ENCODE data around the gene MYLK4. TPM values are rescaled to one million over a fixed set of nuclear protein-coding genes. Genes with fewer than 3 reads are reported as not detected.

MYLK4 gene
- polyA plus RNA-seq, 3 donors: 0.04 to 0.45 (median 0.08) TPM

DNA sequence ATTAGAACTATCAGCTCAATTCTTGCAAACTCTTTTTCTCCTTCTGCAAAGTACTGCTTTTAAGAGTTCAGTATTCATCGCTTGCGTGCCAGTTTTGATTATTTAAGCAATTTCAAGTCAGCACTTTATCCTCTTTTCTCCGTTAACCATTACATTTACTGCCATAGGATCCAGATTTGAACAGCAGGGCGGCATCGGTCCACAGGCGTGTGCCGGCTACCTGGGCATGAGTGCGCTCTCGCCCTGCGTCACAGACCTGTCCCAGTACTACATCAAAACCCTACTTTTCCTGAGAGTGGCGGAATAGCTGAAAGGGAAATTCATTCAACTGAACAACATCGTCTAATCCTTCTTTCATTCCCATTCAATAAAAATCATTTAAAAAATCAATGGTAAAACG lies 53.4 kb downstream of the MYLK4 start:
- Histone ChIP-seq H3K27me3 (ENCODE audit: control insufficient read depth in 2 of 2, insufficient read depth in 2 of 2, low read length in 2 of 2) (no peaks in the 10 kb centered on the region), H2AFZ (ENCODE audit: insufficient read depth, low read depth, low read length, poor library complexity, severe bottlenecking) (no peak overlapping the region), H3K4me3 (replicated peaks in 1 of 3; ENCODE audit: low read depth in 2 of 3, low read length in 3 of 3) (no peak overlapping the region), H3K79me2 (ENCODE audit: insufficient read depth, low read length) (no peaks in the 10 kb centered on the region), H3K9ac (ENCODE audit: insufficient read depth, low read length, poor library complexity, severe bottlenecking) (no peak overlapping the region), H4K20me1 (ENCODE audit: insufficient read depth, low read length) (no peaks in the 10 kb centered on the region), H3K27ac (ENCODE audit: low read depth in 1 of 2, low read length in 2 of 2) (no peak overlapping the region), H3K4me2 (replicated peaks; ENCODE audit: extremely low read depth, low read length, poor library complexity, severe bottlenecking) (no peak overlapping the region), H3K36me3 (replicated peaks in 1 of 2; ENCODE audit: control insufficient read depth in 1 of 2, insufficient read depth in 2 of 2, low read length in 2 of 2) (no peaks in the 10 kb centered on the region), H3K9me3 (replicated peaks in 1 of 2; ENCODE audit: control insufficient read depth in 1 of 2, insufficient read depth in 1 of 2, low read length in 2 of 2) (no peaks in the 10 kb centered on the region), H3K4me1 (ENCODE audit: control insufficient read depth in 1 of 2, insufficient read depth in 2 of 2, low read length in 2 of 2) (no peaks in the 10 kb centered on the region)
- no peak overlapping the region for H3K4me3 Mint-ChIP-seq
- H3K9me3 Mint-ChIP-seq: peaks cover 0 to 3% (median 0%) of the 10 kb centered on the region in 7 donors
- H3K27ac Mint-ChIP-seq: no peak overlapping the region
- no peak for DNase-seq
- intact Hi-C loops (cut with micrococcal nuclease): loop anchor here in 1 of 2 donors (5.0 kb wide), 1 partner anchor 1095 kb away; no protein-coding TSS in a partner anchor
- H3K4me1 Mint-ChIP-seq: peaks cover 2% of the 10 kb centered on the region
- peaks cover 0 to 5% (median 0%) of the 10 kb centered on the region in 3 donors for H3K27me3 Mint-ChIP-seq (ENCODE audit: low read depth in 3 of 3)
- TF ChIP-seq, protein P1, sequence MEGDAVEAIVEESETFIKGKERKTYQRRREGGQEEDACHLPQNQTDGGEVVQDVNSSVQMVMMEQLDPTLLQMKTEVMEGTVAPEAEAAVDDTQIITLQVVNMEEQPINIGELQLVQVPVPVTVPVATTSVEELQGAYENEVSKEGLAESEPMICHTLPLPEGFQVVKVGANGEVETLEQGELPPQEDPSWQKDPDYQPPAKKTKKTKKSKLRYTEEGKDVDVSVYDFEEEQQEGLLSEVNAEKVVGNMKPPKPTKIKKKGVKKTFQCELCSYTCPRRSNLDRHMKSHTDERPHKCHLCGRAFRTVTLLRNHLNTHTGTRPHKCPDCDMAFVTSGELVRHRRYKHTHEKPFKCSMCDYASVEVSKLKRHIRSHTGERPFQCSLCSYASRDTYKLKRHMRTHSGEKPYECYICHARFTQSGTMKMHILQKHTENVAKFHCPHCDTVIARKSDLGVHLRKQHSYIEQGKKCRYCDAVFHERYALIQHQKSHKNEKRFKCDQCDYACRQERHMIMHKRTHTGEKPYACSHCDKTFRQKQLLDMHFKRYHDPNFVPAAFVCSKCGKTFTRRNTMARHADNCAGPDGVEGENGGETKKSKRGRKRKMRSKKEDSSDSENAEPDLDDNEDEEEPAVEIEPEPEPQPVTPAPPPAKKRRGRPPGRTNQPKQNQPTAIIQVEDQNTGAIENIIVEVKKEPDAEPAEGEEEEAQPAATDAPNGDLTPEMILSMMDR (IDR thresholded peaks at IDR 0.05): no peak
- 99% methylated on average over 9 of the region's 13 CpGs for WGBS (ENCODE audit: insufficient coverage)
- H3K36me3 Mint-ChIP-seq: no peaks in the 10 kb centered on the region

DNA sequence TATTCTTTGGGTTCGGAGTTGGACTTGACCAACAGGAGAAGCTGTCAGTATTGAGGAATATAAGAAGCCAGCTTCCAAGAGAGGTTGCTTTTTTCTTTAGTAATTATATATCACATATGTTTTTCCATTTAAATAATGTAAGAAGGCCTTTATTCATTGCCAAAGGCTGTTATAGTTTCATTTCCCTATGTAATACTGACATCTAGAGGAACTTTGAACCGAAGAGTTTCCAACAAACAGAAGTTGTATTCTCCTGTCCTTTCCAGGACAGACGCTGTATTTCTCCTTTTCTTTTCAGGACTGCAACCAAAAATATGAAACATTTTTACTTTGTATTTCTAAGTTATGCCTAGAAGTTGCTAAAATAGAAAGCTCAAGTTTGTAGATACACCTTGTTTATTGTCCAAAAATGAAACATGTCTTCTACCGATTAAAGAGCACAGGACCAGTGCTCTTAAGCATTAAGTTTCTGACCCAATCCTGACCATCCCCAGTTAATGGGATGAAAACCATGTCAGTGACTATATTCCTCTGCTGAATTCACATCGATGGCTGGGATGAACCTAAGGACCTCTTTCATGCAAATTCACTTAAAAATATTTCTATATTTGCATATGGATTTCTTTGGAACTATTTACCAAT lies 55.1 kb downstream of the MYLK4 start:
- TF ChIP-seq, protein P1 (IDR thresholded peaks at IDR 0.05): peak; percentile 58
- Histone ChIP-seq H3K79me2 (ENCODE audit: insufficient read depth, low read length) (no peaks in the 10 kb centered on the region), H3K9ac (ENCODE audit: insufficient read depth, low read length, poor library complexity, severe bottlenecking) (no peak overlapping the region), H3K27ac (ENCODE audit: low read depth in 1 of 2, low read length in 2 of 2) (no peak overlapping the region), H3K4me2 (replicated peaks; ENCODE audit: extremely low read depth, low read length, poor library complexity, severe bottlenecking) (no peak overlapping the region), H3K4me1 (ENCODE audit: control insufficient read depth in 1 of 2, insufficient read depth in 2 of 2, low read length in 2 of 2) (no peaks in the 10 kb centered on the region), H2AFZ (ENCODE audit: insufficient read depth, low read depth, low read length, poor library complexity, severe bottlenecking) (no peak overlapping the region), H3K9me3 (replicated peaks in 1 of 2; ENCODE audit: control insufficient read depth in 1 of 2, insufficient read depth in 1 of 2, low read length in 2 of 2) (no peaks in the 10 kb centered on the region), H3K4me3 (replicated peaks in 1 of 3; ENCODE audit: low read depth in 2 of 3, low read length in 3 of 3) (no peak overlapping the region), H3K27me3 (ENCODE audit: control insufficient read depth in 2 of 2, insufficient read depth in 2 of 2, low read length in 2 of 2) (no peaks in the 10 kb centered on the region), H3K36me3 (replicated peaks in 1 of 2; ENCODE audit: control insufficient read depth in 1 of 2, insufficient read depth in 2 of 2, low read length in 2 of 2) (no peaks in the 10 kb centered on the region), H4K20me1 (ENCODE audit: insufficient read depth, low read length) (no peaks in the 10 kb centered on the region)
- DNase-seq: peak in 2 of 3 donors; percentile 45 to 59
- no peak overlapping the region for H3K4me3 Mint-ChIP-seq
- 100% methylated on average over 1 of the region's 5 CpGs for WGBS (ENCODE audit: insufficient coverage)
- H3K36me3 Mint-ChIP-seq: no peaks in the 10 kb centered on the region
- peaks cover 0 to 3% (median 0%) of the 10 kb centered on the region in 7 donors for H3K9me3 Mint-ChIP-seq
- intact Hi-C loops (cut with micrococcal nuclease): loop anchor here in 1 of 2 donors (5.0 kb wide), 1 partner anchor 1093 kb away; no protein-coding TSS in a partner anchor
- H3K27ac Mint-ChIP-seq: no peak overlapping the region
- H3K27me3 Mint-ChIP-seq (ENCODE audit: low read depth in 3 of 3): peaks cover 0 to 5% (median 0%) of the 10 kb centered on the region in 3 donors
- peaks cover 2% of the 10 kb centered on the region for H3K4me1 Mint-ChIP-seq
